OCI-LY3 (cell line): ENCODE results near the gene KLK2.

ENCODE experiments used
- EZH2phosphoT487 ChIP-seq: fragments of 200-600 bp; shearing (Covaris generic); IDR thresholded peaks from 2 replicates; pipeline ENCODE4 v1.6.1; 2018; ENCODE audit warnings: antibody characterized with exemption, mixed run types, low read depth
- TF ChIP-seq, protein P1 (sequence below): fragments of 200-600, 300-600 bp; sonication (generic); IDR thresholded peaks from 2 replicates; pipeline ENCODE4 v1.5.1; 2014; ENCODE audit warnings: antibody characterized with exemption, low read length, low read depth

DNA sequence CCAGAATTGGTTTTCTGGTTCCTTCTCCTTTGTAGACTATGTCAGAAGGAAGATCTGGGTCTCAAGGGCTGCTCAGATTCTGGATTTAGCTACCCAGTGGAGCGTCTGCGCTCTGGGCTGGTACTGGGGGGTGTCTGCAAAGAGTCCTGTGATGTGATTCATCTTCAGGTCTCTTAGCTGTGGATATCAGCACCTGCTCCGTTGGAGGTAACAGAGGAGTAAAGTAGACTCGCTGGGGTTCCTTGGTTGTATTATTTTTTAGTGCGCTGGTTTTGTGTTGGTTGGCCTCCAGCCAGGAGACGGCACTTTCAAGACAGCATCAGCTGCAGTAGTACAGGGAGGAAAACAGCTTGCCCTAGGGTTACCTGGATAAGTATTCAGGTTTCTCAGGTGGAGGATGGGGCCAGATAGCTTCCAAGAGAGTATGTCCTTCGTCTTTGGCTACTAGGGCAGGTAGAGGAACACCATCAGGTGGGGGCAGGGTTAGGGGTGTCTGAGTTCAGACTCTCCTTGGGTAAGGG, 29.5 kb upstream of the KLK2 start:
- TF ChIP-seq, protein P1, sequence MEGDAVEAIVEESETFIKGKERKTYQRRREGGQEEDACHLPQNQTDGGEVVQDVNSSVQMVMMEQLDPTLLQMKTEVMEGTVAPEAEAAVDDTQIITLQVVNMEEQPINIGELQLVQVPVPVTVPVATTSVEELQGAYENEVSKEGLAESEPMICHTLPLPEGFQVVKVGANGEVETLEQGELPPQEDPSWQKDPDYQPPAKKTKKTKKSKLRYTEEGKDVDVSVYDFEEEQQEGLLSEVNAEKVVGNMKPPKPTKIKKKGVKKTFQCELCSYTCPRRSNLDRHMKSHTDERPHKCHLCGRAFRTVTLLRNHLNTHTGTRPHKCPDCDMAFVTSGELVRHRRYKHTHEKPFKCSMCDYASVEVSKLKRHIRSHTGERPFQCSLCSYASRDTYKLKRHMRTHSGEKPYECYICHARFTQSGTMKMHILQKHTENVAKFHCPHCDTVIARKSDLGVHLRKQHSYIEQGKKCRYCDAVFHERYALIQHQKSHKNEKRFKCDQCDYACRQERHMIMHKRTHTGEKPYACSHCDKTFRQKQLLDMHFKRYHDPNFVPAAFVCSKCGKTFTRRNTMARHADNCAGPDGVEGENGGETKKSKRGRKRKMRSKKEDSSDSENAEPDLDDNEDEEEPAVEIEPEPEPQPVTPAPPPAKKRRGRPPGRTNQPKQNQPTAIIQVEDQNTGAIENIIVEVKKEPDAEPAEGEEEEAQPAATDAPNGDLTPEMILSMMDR, result no peak
- TF ChIP-seq EZH2phosphoT487, result no peak
